C4-2B (cell line): ENCODE data around the gene KCNH8.

Source experiments
- H3K27ac ChIP-seq: fragments of 450-650 bp; 2 replicates; pipeline ENCODE4 v1.5.1; 2017
- ZFX ChIP-seq: fragments of 450-650 bp; IDR thresholded peaks from 2 replicates; pipeline ENCODE4 v1.6.1; 2017
- TF ChIP-seq, protein P1 (sequence below): fragments of 450-650 bp; conservative IDR thresholded peaks from 2 replicates; pipeline ENCODE4 v1.5.1; 2017; ENCODE audit warnings: mild to moderate bottlenecking

Gene KCNH8

DNA sequence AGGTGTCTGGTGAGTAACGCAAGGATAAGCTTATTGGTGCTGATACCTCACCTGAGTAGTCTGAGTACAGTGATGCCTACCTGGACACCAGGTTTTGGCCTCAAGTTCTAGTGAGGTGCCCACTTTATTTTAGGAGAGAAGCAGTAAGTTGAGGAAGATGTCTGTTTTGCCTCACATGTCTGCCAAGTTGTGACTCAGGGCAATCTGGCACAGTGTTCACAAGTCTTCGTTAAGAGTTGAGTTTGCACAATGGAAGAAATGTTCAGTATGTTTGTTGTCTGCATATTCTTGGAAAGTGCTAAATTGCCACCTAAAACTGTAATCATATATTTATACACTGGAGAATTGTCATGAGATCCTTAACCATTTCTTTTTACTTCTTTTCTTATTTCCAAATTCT, 122.2 kb downstream of the KCNH8 start:
- TF ChIP-seq, protein P1, sequence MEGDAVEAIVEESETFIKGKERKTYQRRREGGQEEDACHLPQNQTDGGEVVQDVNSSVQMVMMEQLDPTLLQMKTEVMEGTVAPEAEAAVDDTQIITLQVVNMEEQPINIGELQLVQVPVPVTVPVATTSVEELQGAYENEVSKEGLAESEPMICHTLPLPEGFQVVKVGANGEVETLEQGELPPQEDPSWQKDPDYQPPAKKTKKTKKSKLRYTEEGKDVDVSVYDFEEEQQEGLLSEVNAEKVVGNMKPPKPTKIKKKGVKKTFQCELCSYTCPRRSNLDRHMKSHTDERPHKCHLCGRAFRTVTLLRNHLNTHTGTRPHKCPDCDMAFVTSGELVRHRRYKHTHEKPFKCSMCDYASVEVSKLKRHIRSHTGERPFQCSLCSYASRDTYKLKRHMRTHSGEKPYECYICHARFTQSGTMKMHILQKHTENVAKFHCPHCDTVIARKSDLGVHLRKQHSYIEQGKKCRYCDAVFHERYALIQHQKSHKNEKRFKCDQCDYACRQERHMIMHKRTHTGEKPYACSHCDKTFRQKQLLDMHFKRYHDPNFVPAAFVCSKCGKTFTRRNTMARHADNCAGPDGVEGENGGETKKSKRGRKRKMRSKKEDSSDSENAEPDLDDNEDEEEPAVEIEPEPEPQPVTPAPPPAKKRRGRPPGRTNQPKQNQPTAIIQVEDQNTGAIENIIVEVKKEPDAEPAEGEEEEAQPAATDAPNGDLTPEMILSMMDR: no peak
- H3K27ac ChIP-seq: no peak overlapping the region

DNA sequence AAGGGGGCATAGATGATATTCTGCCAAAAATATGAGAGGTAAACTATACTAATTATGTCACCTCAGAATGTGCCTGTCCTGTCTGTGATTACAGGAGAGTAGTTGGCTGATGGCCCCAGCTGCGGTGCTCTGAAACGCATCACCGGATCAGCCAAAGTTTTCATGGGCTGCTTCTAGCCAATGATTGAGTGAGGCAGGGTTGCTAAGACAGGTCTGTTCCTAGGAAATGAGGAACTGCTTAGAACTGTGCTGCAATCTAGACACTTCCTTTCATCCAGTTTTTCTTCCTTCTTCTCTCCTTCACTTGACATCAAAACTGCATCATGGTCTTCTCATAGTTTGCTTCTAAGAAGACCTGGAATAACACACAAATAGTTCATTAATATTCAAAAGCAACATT, 124.0 kb downstream of the KCNH8 start:
- H3K27ac ChIP-seq: no peak overlapping the region
- TF ChIP-seq ZFX: no peak
- TF ChIP-seq, protein P1: no peak

DNA sequence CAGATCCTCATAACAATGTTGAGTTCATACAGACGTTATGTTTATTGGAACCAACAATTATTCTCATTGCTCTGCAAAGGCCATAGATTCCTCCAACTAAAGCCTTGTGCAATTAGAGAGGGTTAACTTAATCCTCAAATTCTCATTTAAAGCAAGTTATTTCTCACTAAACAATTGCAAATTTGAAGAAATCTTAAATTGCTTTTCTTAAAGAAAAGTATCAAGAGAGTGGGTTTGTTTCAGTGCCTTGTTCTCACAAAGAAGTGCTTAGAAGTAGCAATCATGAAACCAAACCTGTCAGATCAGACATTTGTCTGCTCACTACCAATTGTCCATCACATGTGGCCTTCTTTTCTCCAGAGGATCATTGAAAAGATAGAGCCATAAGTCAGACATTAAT, 124.8 kb downstream of the KCNH8 start:
- H3K27ac ChIP-seq: no peak overlapping the region
- no peak for TF ChIP-seq ZFX
- TF ChIP-seq, protein P1: no peak

DNA sequence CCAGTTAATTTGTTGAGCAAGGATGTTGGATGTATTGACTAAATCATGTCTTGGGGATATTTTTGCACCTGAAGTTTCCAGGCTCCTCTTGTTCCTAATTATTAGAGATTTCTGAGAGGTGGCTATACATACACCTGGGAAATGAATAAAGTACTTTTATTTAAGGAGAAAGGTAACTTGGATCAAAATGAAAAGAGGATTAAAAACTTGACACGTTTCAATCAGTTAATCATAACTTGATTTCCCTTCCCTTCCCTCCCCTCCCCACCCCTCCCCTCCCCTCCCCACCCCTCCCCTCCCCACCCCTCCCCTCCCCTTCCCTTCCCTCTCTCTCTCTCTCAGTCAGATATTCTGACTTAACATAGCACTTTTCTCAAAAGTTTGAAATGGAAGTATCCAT, 126.3 kb downstream of the KCNH8 start:
- TF ChIP-seq ZFX: no peak
- TF ChIP-seq, protein P1: no peak

DNA sequence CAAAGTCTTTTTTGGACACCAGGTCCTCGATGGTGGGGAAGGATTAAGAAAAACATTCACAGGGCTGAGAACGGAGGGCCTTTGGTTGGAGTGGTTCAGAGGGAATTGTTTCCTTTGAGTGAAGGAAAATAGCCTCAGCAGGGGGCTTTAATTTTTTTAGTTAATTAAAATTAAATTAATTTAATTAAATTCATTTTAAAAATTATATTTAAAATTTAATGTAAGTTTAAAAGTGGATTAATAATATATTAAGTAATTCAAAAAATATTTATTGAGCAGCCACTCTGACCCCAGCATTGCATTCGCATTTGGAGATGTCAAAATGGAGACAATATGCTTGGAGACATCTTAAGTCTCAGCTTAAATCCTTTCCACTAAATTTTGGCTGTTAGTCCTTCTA, 136.7 kb downstream of the KCNH8 start:
- no peak for TF ChIP-seq ZFX
- TF ChIP-seq, protein P1: no peak

More for the DNA sequence above, 126.3 kb downstream of the KCNH8 start:
- no peak overlapping the region for H3K27ac ChIP-seq

DNA sequence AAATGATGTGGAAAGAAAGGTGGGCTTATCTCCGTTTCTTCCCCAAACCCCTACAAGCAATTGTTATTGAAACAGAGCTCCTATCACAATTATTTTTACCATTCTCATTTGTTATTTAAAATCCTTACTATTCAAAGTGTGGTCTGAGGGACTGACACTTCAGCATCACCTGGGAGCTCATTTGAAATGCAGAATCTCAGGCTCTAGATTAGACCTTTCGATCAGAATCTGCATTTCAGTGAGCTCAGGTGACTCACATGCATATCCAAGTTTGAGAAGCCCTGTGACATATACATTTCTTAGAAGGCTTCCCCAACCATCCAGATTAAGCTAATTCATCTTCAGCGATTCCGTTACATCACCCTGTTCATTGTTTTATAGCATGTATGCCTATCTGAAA, 145.0 kb downstream of the KCNH8 start:
- H3K27ac ChIP-seq: no peak overlapping the region

More for the DNA sequence above, 136.7 kb downstream of the KCNH8 start:
- no peak overlapping the region for H3K27ac ChIP-seq

DNA sequence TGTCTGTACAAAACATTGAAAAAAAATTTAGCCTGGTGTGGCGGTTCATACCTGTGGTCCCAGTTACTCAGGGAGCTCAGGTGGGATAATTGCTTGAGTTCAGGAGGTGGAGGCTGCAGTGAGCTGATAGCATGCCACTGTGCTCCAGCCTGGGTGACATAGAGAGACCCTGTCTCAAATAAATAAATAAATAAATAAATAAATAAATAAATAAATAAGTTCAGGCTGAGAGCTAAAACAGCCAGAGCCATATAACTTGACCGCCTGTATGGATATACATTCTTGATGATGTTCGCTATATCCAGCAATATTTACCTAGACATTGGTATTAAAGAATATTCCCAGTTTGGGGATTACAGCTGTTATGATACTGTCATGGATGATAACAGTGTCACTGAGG, 146.9 kb downstream of the KCNH8 start:
- no peak for TF ChIP-seq ZFX
- TF ChIP-seq, protein P1: no peak
- no peak overlapping the region for H3K27ac ChIP-seq

More for the DNA sequence above, 145.0 kb downstream of the KCNH8 start:
- TF ChIP-seq, protein P1: no peak
- no peak for TF ChIP-seq ZFX
